Measurements from ENCODE around the gene KCNA10.

DNA sequence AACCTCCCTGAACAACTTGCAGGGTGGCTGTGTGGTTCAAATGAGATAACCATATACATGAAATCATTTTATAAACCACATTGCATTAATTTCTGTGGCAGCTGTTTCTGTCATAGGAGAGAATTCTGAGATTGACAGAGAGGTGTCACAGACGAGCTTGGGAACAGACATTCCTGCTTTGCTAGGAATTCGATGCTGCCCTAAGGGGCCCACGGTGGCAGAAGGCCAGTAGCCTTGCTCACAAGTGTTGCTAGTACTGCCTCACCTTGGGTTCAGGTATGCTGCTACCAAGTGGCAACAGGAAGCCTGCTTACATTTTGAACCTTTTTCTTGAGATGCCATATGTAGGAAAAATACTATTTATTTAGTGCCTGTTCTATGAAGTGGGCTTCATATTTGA, 13.4 kb downstream of the KCNA10 start:
- TF ChIP-seq, protein P1, sequence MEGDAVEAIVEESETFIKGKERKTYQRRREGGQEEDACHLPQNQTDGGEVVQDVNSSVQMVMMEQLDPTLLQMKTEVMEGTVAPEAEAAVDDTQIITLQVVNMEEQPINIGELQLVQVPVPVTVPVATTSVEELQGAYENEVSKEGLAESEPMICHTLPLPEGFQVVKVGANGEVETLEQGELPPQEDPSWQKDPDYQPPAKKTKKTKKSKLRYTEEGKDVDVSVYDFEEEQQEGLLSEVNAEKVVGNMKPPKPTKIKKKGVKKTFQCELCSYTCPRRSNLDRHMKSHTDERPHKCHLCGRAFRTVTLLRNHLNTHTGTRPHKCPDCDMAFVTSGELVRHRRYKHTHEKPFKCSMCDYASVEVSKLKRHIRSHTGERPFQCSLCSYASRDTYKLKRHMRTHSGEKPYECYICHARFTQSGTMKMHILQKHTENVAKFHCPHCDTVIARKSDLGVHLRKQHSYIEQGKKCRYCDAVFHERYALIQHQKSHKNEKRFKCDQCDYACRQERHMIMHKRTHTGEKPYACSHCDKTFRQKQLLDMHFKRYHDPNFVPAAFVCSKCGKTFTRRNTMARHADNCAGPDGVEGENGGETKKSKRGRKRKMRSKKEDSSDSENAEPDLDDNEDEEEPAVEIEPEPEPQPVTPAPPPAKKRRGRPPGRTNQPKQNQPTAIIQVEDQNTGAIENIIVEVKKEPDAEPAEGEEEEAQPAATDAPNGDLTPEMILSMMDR (conservative IDR thresholded peaks at IDR 0.05; ENCODE audit: low read length) = no peak
- no peak for TF ChIP-seq EZH2phosphoT487 (IDR thresholded peaks at IDR 0.05; ENCODE audit: borderline replicate concordance, low read depth, low read length)
